Measurements from ENCODE around the gene APP.

- TF ChIP-seq, protein P1, sequence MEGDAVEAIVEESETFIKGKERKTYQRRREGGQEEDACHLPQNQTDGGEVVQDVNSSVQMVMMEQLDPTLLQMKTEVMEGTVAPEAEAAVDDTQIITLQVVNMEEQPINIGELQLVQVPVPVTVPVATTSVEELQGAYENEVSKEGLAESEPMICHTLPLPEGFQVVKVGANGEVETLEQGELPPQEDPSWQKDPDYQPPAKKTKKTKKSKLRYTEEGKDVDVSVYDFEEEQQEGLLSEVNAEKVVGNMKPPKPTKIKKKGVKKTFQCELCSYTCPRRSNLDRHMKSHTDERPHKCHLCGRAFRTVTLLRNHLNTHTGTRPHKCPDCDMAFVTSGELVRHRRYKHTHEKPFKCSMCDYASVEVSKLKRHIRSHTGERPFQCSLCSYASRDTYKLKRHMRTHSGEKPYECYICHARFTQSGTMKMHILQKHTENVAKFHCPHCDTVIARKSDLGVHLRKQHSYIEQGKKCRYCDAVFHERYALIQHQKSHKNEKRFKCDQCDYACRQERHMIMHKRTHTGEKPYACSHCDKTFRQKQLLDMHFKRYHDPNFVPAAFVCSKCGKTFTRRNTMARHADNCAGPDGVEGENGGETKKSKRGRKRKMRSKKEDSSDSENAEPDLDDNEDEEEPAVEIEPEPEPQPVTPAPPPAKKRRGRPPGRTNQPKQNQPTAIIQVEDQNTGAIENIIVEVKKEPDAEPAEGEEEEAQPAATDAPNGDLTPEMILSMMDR (conservative IDR thresholded peaks at IDR 0.05; ENCODE audit: low read depth, low read length): no peak
- TF ChIP-seq EZH2 (IDR thresholded peaks at IDR 0.05; ENCODE audit: borderline replicate concordance, low read depth, low read length, poor library complexity, severe bottlenecking): no peak
Measured at GRCh38 chr21:25967901-25968438, 202.6 kb downstream of the APP start.

Data from A673 (cell line).